Measurements from ENCODE around the gene CRACR2B. TPM values are rescaled to one million over a fixed set of nuclear protein-coding genes. Genes with fewer than 3 reads are reported as not detected.

Gene CRACR2B
- total and polyA plus RNA-seq, 2 donors (not counting 1 experiment from before 2014, with no cell fraction given) = 9.7 to 67.7 TPM

- Mint-ChIP-seq H3K27me3 (no peaks in the 10 kb centered on the region), H3K4me1 (peaks cover 20% of the 10 kb centered on the region), H3K4me3 (peak within 1 kb of the TSS; percentile 95), H3K27ac (peak within 1 kb of the TSS; percentile 92), H3K9me3 (ENCODE audit: insufficient read depth) (no peaks in the 10 kb centered on the region)
- Histone ChIP-seq H3K27ac (ENCODE audit: low read length in 2 of 2) (peak within 1 kb of the TSS; percentile 83 to 93), H3K79me2 (ENCODE audit: control insufficient read depth, insufficient read depth, low read length) (peaks cover 72% of the 10 kb centered on the region), H2AFZ (ENCODE audit: insufficient read depth, low read depth, low read length, poor library complexity, severe bottlenecking) (peak within 1 kb of the TSS; percentile 87), H3K4me3 (ENCODE audit: control extremely low read depth in 1 of 5, extremely low read depth in 1 of 5, insufficient read depth in 1 of 5, low read depth in 2 of 5, low read length in 4 of 5) (peak within 1 kb of the TSS; percentile 19 to 95 (median 93)), H4K20me1 (ENCODE audit: control insufficient read depth, insufficient read depth, low read length, poor library complexity, severe bottlenecking) (peaks cover 66% of the 10 kb centered on the region), H3K9ac (ENCODE audit: low read length) (peak within 1 kb of the TSS; percentile 89), H3K36me3 (replicated peaks in 1 of 2; ENCODE audit: control extremely low read depth in 1 of 2, control insufficient read depth in 1 of 2, extremely low read depth in 1 of 2, insufficient read depth in 2 of 2, low read length in 1 of 2) (peaks cover 0 to 9% of the 10 kb centered on the region in 2 experiments), H3K9me3 (ENCODE audit: control extremely low read depth in 1 of 3, control insufficient read depth in 2 of 3, insufficient read depth in 1 of 3, low read length in 2 of 3) (no peaks in the 10 kb centered on the region), H3K4me1 (ENCODE audit: control insufficient read depth in 2 of 2, insufficient read depth in 2 of 2, low read length in 2 of 2) (peaks cover 17 to 35% of the 10 kb centered on the region in 2 donors), H3K4me2 (replicated peaks; ENCODE audit: low read depth, low read length, poor library complexity, severe bottlenecking) (peak within 1 kb of the TSS; percentile 99), H3K27me3 (replicated peaks in 1 of 4; ENCODE audit: control extremely low read depth in 1 of 4, control insufficient read depth in 3 of 4, insufficient read depth in 4 of 4, low read length in 3 of 4) (no peaks in the 10 kb centered on the region)
- ChIA-PET CTCF (interaction anchor here (1.3 to 1.4 kb wide), 4 partner anchors 11 to 45 kb away, joined by 3 to 5 read pairs (median 4); partner anchors contain the start of gene RPLP2), POLR2A (interaction anchor here (0.7 to 2.8 kb wide), 2 partner anchors 10 to 35 kb away, joined by 3 to 12 read pairs; partner anchors contain the start of genes CD151 and RPLP2)
- DNase-seq (peak; percentile 94), ATAC-seq (ENCODE audit: low read depth) (peak; percentile 78)
- 2% methylated on average over 69 of the region's 69 CpGs for WGBS (ENCODE audit: insufficient coverage)
- intact Hi-C loops (cut with micrococcal nuclease) = loop anchor here (1.0 to 10.0 kb wide), 6 partner anchors 11 to 591 kb away; partner anchors contain the start of genes BET1L, HRAS, LRRC56 and PTDSS2
- no peak for TF ChIP-seq EZH2 (IDR thresholded peaks at IDR 0.05; ENCODE audit: borderline replicate concordance, insufficient read depth, low read depth, low read length, poor library complexity, severe bottlenecking)
- TF ChIP-seq CTCF (IDR thresholded peaks at IDR 0.05) = peak; percentile 85
Measured at GRCh38 chr11:798093-798713, 29.5 kb upstream of the CRACR2B start, which contains the start of gene SLC25A22. TSS of gene SLC25A22 (minus strand) at chr11:798281. CDS start at chr11:795006, 3,275 bp downstream.
